ENCODE measurements around the gene PDZK1.
"Not testable (repeated sequence)": the region's sequence is repeated elsewhere in the genome, so short reads cannot be mapped to it uniquely, and the experiment has no call there.

Gene PDZK1

GRCh38 chr1:145707183-145707867, at the start of gene PDZK1:
Gene PDZK1 (minus strand): TSS chr1:145707368. CDS start chr1:145688021, 19,347 bp downstream.
- Histone ChIP-seq H3K27me3 (ENCODE audit: control insufficient read depth in 1 of 2, insufficient read depth in 2 of 2, low read length in 2 of 2) (no peaks in the 10 kb centered on the region), H3K27ac (ENCODE audit: low read depth, low read length) (no peak within 1 kb of the TSS), H3K4me3 (ENCODE audit: low read depth in 1 of 2, low read length in 2 of 2) (no peak within 1 kb of the TSS), H3K9ac (ENCODE audit: low read length) (no peak within 1 kb of the TSS), H3K9me3 (ENCODE audit: low read length) (no peaks in the 10 kb centered on the region), H3K4me1 (ENCODE audit: insufficient read depth, low read length) (no peaks in the 10 kb centered on the region), H3K36me3 (ENCODE audit: insufficient read depth, low read length) (no peaks in the 10 kb centered on the region)

GRCh38 chr1:145751491-145752037, 44.4 kb upstream of the PDZK1 start:
- H3K4me1 ChIP-seq (ENCODE audit: insufficient read depth, low read length): no peaks in the 10 kb centered on the region
- H3K27ac ChIP-seq (ENCODE audit: low read depth, low read length): no peak overlapping the region
- no peaks in the 10 kb centered on the region for H3K9me3 ChIP-seq (ENCODE audit: low read length)
- H3K9ac ChIP-seq (ENCODE audit: low read length): no peak overlapping the region
- H3K27me3 ChIP-seq (ENCODE audit: control insufficient read depth in 1 of 2, insufficient read depth in 2 of 2, low read length in 2 of 2): no peaks in the 10 kb centered on the region
- H3K4me3 ChIP-seq (ENCODE audit: low read depth in 1 of 2, low read length in 2 of 2): no peak overlapping the region
- H3K36me3 ChIP-seq (ENCODE audit: insufficient read depth, low read length): peaks cover 28% of the 10 kb centered on the region

GRCh38 chr1:145750426-145750825, 43.3 kb upstream of the PDZK1 start:
- no peaks in the 10 kb centered on the region for H3K4me1 ChIP-seq (ENCODE audit: insufficient read depth, low read length)
- no peak overlapping the region for H3K4me3 ChIP-seq (ENCODE audit: low read depth in 1 of 2, low read length in 2 of 2)

GRCh38 chr1:145747398-145748247, 40.5 kb upstream of the PDZK1 start:
- Histone ChIP-seq H3K36me3 (ENCODE audit: insufficient read depth, low read length) (peaks cover 42% of the 10 kb centered on the region), H3K9me3 (ENCODE audit: low read length) (no peaks in the 10 kb centered on the region), H3K9ac (ENCODE audit: low read length) (no peak overlapping the region), H3K27me3 (ENCODE audit: control insufficient read depth in 1 of 2, insufficient read depth in 2 of 2, low read length in 2 of 2) (no peaks in the 10 kb centered on the region), H3K27ac (ENCODE audit: low read depth, low read length) (no peak overlapping the region), H3K4me3 (ENCODE audit: low read depth in 1 of 2, low read length in 2 of 2) (no peak overlapping the region), H3K4me1 (ENCODE audit: insufficient read depth, low read length) (no peaks in the 10 kb centered on the region)

More at GRCh38 chr1:145750426-145750825, 43.3 kb upstream of the PDZK1 start:
- no peaks in the 10 kb centered on the region for H3K27me3 ChIP-seq (ENCODE audit: control insufficient read depth in 1 of 2, insufficient read depth in 2 of 2, low read length in 2 of 2)
- peaks cover 28% of the 10 kb centered on the region for H3K36me3 ChIP-seq (ENCODE audit: insufficient read depth, low read length)
- H3K27ac ChIP-seq (ENCODE audit: low read depth, low read length): no peak overlapping the region
- H3K9me3 ChIP-seq (ENCODE audit: low read length): no peaks in the 10 kb centered on the region
- H3K9ac ChIP-seq (ENCODE audit: low read length): no peak overlapping the region

- no peak overlapping the region for H3K27ac ChIP-seq (ENCODE audit: low read depth, low read length)
- no peak overlapping the region for H3K9ac ChIP-seq (ENCODE audit: low read length)
- no peaks in the 10 kb centered on the region for H3K4me1 ChIP-seq (ENCODE audit: insufficient read depth, low read length)
- H3K27me3 ChIP-seq (ENCODE audit: control insufficient read depth in 1 of 2, insufficient read depth in 2 of 2, low read length in 2 of 2): no peaks in the 10 kb centered on the region
- H3K9me3 ChIP-seq (ENCODE audit: low read length): no peaks in the 10 kb centered on the region
- peaks cover 24% of the 10 kb centered on the region for H3K36me3 ChIP-seq (ENCODE audit: insufficient read depth, low read length)
- no peak overlapping the region for H3K4me3 ChIP-seq (ENCODE audit: low read depth in 1 of 2, low read length in 2 of 2)
Measured at GRCh38 chr1:145740269-145740668, 33.1 kb upstream of the PDZK1 start.

- no peaks in the 10 kb centered on the region for H3K4me1 ChIP-seq (ENCODE audit: insufficient read depth, low read length)
- H3K4me3 ChIP-seq (ENCODE audit: low read depth in 1 of 2, low read length in 2 of 2): no peak overlapping the region
- no peak overlapping the region for H3K27ac ChIP-seq (ENCODE audit: low read depth, low read length)
- H3K9me3 ChIP-seq (ENCODE audit: low read length): no peaks in the 10 kb centered on the region
- no peaks in the 10 kb centered on the region for H3K27me3 ChIP-seq (ENCODE audit: control insufficient read depth in 1 of 2, insufficient read depth in 2 of 2, low read length in 2 of 2)
- H3K36me3 ChIP-seq (ENCODE audit: insufficient read depth, low read length): peaks cover 2% of the 10 kb centered on the region
- H3K9ac ChIP-seq (ENCODE audit: low read length): no peak overlapping the region
Measured at GRCh38 chr1:145736191-145736590, 29.0 kb upstream of the PDZK1 start.

GRCh38 chr1:145730900-145731299, 23.7 kb upstream of the PDZK1 start:
- no peaks in the 10 kb centered on the region for H3K36me3 ChIP-seq (ENCODE audit: insufficient read depth, low read length)
- no peak overlapping the region for H3K4me3 ChIP-seq (ENCODE audit: low read depth in 1 of 2, low read length in 2 of 2)
- H3K9me3 ChIP-seq (ENCODE audit: low read length): no peaks in the 10 kb centered on the region
- H3K9ac ChIP-seq (ENCODE audit: low read length): no peak overlapping the region
- H3K27ac ChIP-seq (ENCODE audit: low read depth, low read length): no peak overlapping the region
- H3K4me1 ChIP-seq (ENCODE audit: insufficient read depth, low read length): no peaks in the 10 kb centered on the region
- no peaks in the 10 kb centered on the region for H3K27me3 ChIP-seq (ENCODE audit: control insufficient read depth in 1 of 2, insufficient read depth in 2 of 2, low read length in 2 of 2)

- Histone ChIP-seq H3K9ac (ENCODE audit: low read length) (no peak overlapping the region), H3K9me3 (ENCODE audit: low read length) (no peaks in the 10 kb centered on the region)
Measured at GRCh38 chr1:145730467-145730866, 23.3 kb upstream of the PDZK1 start.

GRCh38 chr1:145729666-145730436, 22.7 kb upstream of the PDZK1 start:
- Histone ChIP-seq H3K4me1 (ENCODE audit: insufficient read depth, low read length) (no peaks in the 10 kb centered on the region), H3K9me3 (ENCODE audit: low read length) (no peaks in the 10 kb centered on the region), H3K27ac (ENCODE audit: low read depth, low read length) (no peak overlapping the region), H3K9ac (ENCODE audit: low read length) (no peak overlapping the region), H3K36me3 (ENCODE audit: insufficient read depth, low read length) (no peaks in the 10 kb centered on the region), H3K4me3 (ENCODE audit: low read depth in 1 of 2, low read length in 2 of 2) (no peak overlapping the region), H3K27me3 (ENCODE audit: control insufficient read depth in 1 of 2, insufficient read depth in 2 of 2, low read length in 2 of 2) (no peaks in the 10 kb centered on the region)

More at GRCh38 chr1:145730467-145730866, 23.3 kb upstream of the PDZK1 start:
- H3K4me1 ChIP-seq (ENCODE audit: insufficient read depth, low read length): no peaks in the 10 kb centered on the region
- H3K36me3 ChIP-seq (ENCODE audit: insufficient read depth, low read length): no peaks in the 10 kb centered on the region
- H3K4me3 ChIP-seq (ENCODE audit: low read depth in 1 of 2, low read length in 2 of 2): no peak overlapping the region
- no peak overlapping the region for H3K27ac ChIP-seq (ENCODE audit: low read depth, low read length)
- H3K27me3 ChIP-seq (ENCODE audit: control insufficient read depth in 1 of 2, insufficient read depth in 2 of 2, low read length in 2 of 2): no peaks in the 10 kb centered on the region

GRCh38 chr1:145729196-145729595, 22.0 kb upstream of the PDZK1 start:
- H3K27me3 ChIP-seq (ENCODE audit: control insufficient read depth in 1 of 2, insufficient read depth in 2 of 2, low read length in 2 of 2): no peaks in the 10 kb centered on the region
- no peak overlapping the region for H3K27ac ChIP-seq (ENCODE audit: low read depth, low read length)
- no peak overlapping the region for H3K9ac ChIP-seq (ENCODE audit: low read length)
- H3K4me1 ChIP-seq (ENCODE audit: insufficient read depth, low read length): no peaks in the 10 kb centered on the region
- no peak overlapping the region for H3K4me3 ChIP-seq (ENCODE audit: low read depth in 1 of 2, low read length in 2 of 2)
- H3K36me3 ChIP-seq (ENCODE audit: insufficient read depth, low read length): no peaks in the 10 kb centered on the region
- no peaks in the 10 kb centered on the region for H3K9me3 ChIP-seq (ENCODE audit: low read length)

GRCh38 chr1:145726193-145726592, 19.0 kb upstream of the PDZK1 start:
- H3K27me3 ChIP-seq (ENCODE audit: control insufficient read depth in 1 of 2, insufficient read depth in 2 of 2, low read length in 2 of 2); H3K9me3 ChIP-seq (ENCODE audit: low read length); H3K9ac ChIP-seq (ENCODE audit: low read length); H3K36me3 ChIP-seq (ENCODE audit: insufficient read depth, low read length); H3K27ac ChIP-seq (ENCODE audit: low read depth, low read length); H3K4me3 ChIP-seq (ENCODE audit: low read depth in 1 of 2, low read length in 2 of 2); H3K4me1 ChIP-seq (ENCODE audit: insufficient read depth, low read length): not testable (repeated sequence)

Measured in muscle layer of colon (tissue), 2 donors.